Lower lobe of right lung (tissue), 2 donors: ENCODE measurements around the gene CEBPB. TPM values are rescaled to one million over a fixed set of nuclear protein-coding genes. Genes with fewer than 3 reads are reported as not detected.
A peak's percentile ranks its signal among the peaks of the same experiment; 100 is the strongest.

Experiments used
- ATAC-seq, 2 donors: fragments of 200-7000 bp; cut with Tn5 transposase; one replicate each; pipeline ENCODE4 v1.9.1; 2020 to 2022; ENCODE audit warnings: mild to moderate bottlenecking in 2 of 2, moderate library complexity in 2 of 2
- DNase-seq: peaks from one replicate; pipeline ENCODE4 v3.0.0-alpha.2; 2020
- H3K27ac ChIP-seq: fragments of 200-600 bp; one replicate; pipeline ENCODE4 v1.8.0; 2022
- H3K27me3 ChIP-seq: fragments of 200-600 bp; one replicate; pipeline ENCODE4 v1.8.0; 2022; ENCODE audit warnings: low read depth
- H3K36me3 ChIP-seq: fragments of 200-600 bp; one replicate; pipeline ENCODE4 v1.8.0; 2022; ENCODE audit warnings: mild to moderate bottlenecking
- H3K4me1 ChIP-seq: fragments of 200-600 bp; one replicate; pipeline ENCODE4 v1.8.0; 2022
- H3K4me3 ChIP-seq: fragments of 200-600 bp; one replicate; pipeline ENCODE4 v1.8.0; 2022; ENCODE audit warnings: mild to moderate bottlenecking
- H3K9me3 ChIP-seq: fragments of 200-600 bp; one replicate; pipeline ENCODE4 v1.8.0; 2022
- CTCF ChIP-seq: fragments of 200-600 bp; IDR thresholded peaks from one replicate; pipeline ENCODE4 v1.8.0; 2022; ENCODE audit warnings: antibody characterized with exemption, mild to moderate bottlenecking
- intact Hi-C: fragments of 100-400 bp; cut with DNase I; formaldehyde crosslinking; loops from one replicate; pipeline ENCODE4 v1.11.0; 2022
- total RNA-seq: library from RNA; stranded (reverse); fragmentation: NEBNext Ultra II Directional; extraction: Animal tissue kit (Norgen Biotek cat#: 25700); gene quantifications from one replicate; pipeline ENCODE4 v1.2.1, GENCODE V29; 2021
- donor health status: DM: no; HTN: yes; CAD: no; lungs with severe emphysema.

Gene CEBPB
- total RNA-seq, 1 donor from 2014 or later: 326 TPM

- intact Hi-C loops: no loop called here
- ATAC-seq: no peak
- Histone ChIP-seq H3K4me1 (peaks cover 46% of the 10 kb centered on the region), H3K36me3 (no peaks in the 10 kb centered on the region), H3K4me3 (no peak overlapping the region), H3K27me3 (no peaks in the 10 kb centered on the region), H3K27ac (peak overlapping the region; percentile 71), H3K9me3 (no peaks in the 10 kb centered on the region)
- TF ChIP-seq CTCF: no peak
- DNase-seq: peak; percentile 45
Measured at GRCh38 chr20:50220093-50220893, 29.7 kb downstream of the CEBPB start.

- no peak for TF ChIP-seq CTCF
- H3K9me3 ChIP-seq: no peaks in the 10 kb centered on the region
- no peaks in the 10 kb centered on the region for H3K36me3 ChIP-seq
- no peak overlapping the region for H3K4me3 ChIP-seq
- H3K27ac ChIP-seq: peak overlapping the region; percentile 71
- DNase-seq: no peak
- intact Hi-C loops: no loop called here
- peaks cover 49% of the 10 kb centered on the region for H3K4me1 ChIP-seq
- H3K27me3 ChIP-seq: no peaks in the 10 kb centered on the region
- no peak for ATAC-seq
Measured at GRCh38 chr20:50220894-50221365, 30.3 kb downstream of the CEBPB start.

- no peaks in the 10 kb centered on the region for H3K27me3 ChIP-seq
- peak; percentile 38 to 56 for ATAC-seq
- H3K4me1 ChIP-seq: peaks cover 55% of the 10 kb centered on the region
- DNase-seq: peak; percentile 74
- no peak overlapping the region for H3K4me3 ChIP-seq
- H3K27ac ChIP-seq: peak overlapping the region; percentile 71
- no peaks in the 10 kb centered on the region for H3K9me3 ChIP-seq
- intact Hi-C loops: no loop called here
- H3K36me3 ChIP-seq: no peaks in the 10 kb centered on the region
- TF ChIP-seq CTCF: no peak
Measured at GRCh38 chr20:50221501-50222308, 31.1 kb downstream of the CEBPB start.

GRCh38 chr20:50222309-50223038 lies 31.8 kb downstream of the CEBPB start:
- Histone ChIP-seq H3K27me3 (no peaks in the 10 kb centered on the region), H3K4me1 (peaks cover 55% of the 10 kb centered on the region), H3K9me3 (no peaks in the 10 kb centered on the region), H3K4me3 (no peak overlapping the region), H3K27ac (peak overlapping the region; percentile 71), H3K36me3 (no peaks in the 10 kb centered on the region)
- DNase-seq (no peak), ATAC-seq (no peak)
- no peak for TF ChIP-seq CTCF
- intact Hi-C loops: no loop called here
